Measurements from ENCODE around the gene ATP6V1E1. TPM values are rescaled to one million over a fixed set of nuclear protein-coding genes. Genes with fewer than 3 reads are reported as not detected.
"Not testable (repeated sequence)": the region's sequence is repeated elsewhere in the genome, so short reads cannot be mapped to it uniquely, and the experiment has no call there.

ATP6V1E1 gene
- total and polyA plus RNA-seq, 2 donors (not counting 1 experiment from before 2014, with no cell fraction given) = 51.3 to 82.6 TPM

- Histone ChIP-seq H3K4me1 (ENCODE audit: control insufficient read depth in 2 of 2, insufficient read depth in 2 of 2, low read length in 2 of 2) (peaks cover 0 to 5% of the 10 kb centered on the region in 2 donors), H3K9ac (ENCODE audit: low read length) (no peak overlapping the region), H3K9me3 (ENCODE audit: control extremely low read depth in 1 of 3, control insufficient read depth in 2 of 3, insufficient read depth in 1 of 3, low read length in 2 of 3) (peaks cover 0 to 4% (median 0%) of the 10 kb centered on the region in 3 donors), H2AFZ (ENCODE audit: insufficient read depth, low read depth, low read length, poor library complexity, severe bottlenecking) (no peak overlapping the region), H3K36me3 (replicated peaks in 1 of 2; ENCODE audit: control extremely low read depth in 1 of 2, control insufficient read depth in 1 of 2, extremely low read depth in 1 of 2, insufficient read depth in 2 of 2, low read length in 1 of 2) (peaks cover 4 to 14% of the 10 kb centered on the region in 2 experiments), H3K27ac (ENCODE audit: low read length in 2 of 2) (no peak overlapping the region), H3K79me2 (ENCODE audit: control insufficient read depth, insufficient read depth, low read length) (peaks cover 63% of the 10 kb centered on the region), H4K20me1 (ENCODE audit: control insufficient read depth, insufficient read depth, low read length, poor library complexity, severe bottlenecking) (peaks cover 11% of the 10 kb centered on the region), H3K27me3 (replicated peaks in 1 of 4; ENCODE audit: control extremely low read depth in 1 of 4, control insufficient read depth in 3 of 4, insufficient read depth in 4 of 4, low read length in 3 of 4) (no peaks in the 10 kb centered on the region), H3K4me3 (ENCODE audit: control extremely low read depth in 1 of 5, extremely low read depth in 1 of 5, insufficient read depth in 1 of 5, low read depth in 2 of 5, low read length in 4 of 5) (no peak overlapping the region), H3K4me2 (replicated peaks; ENCODE audit: low read depth, low read length, poor library complexity, severe bottlenecking) (no peak overlapping the region)
- 100% methylated on average over 2 of the region's 7 CpGs for WGBS (ENCODE audit: insufficient coverage)
- DNase-seq (no peak), ATAC-seq (ENCODE audit: low read depth) (no peak)
- Mint-ChIP-seq H3K4me3 (no peak overlapping the region), H3K27ac (no peak overlapping the region), H3K9me3 (ENCODE audit: insufficient read depth) (no peaks in the 10 kb centered on the region), H3K4me1 (peaks cover 22% of the 10 kb centered on the region), H3K27me3 (no peaks in the 10 kb centered on the region)
- intact Hi-C loops (cut with micrococcal nuclease) = no loop called here
- TF ChIP-seq EZH2 (IDR thresholded peaks at IDR 0.05; ENCODE audit: borderline replicate concordance, insufficient read depth, low read depth, low read length, poor library complexity, severe bottlenecking) (no peak), CTCF (IDR thresholded peaks at IDR 0.05) (no peak)
- CTCF ChIA-PET = no interaction called here
- POLR2A ChIA-PET = interaction anchor here (0.7 kb wide), 1 partner anchor 1985 kb away, joined by 5 read pairs; no protein-coding TSS in a partner anchor
Measured at GRCh38 chr22:17674152-17674551, 45.6 kb upstream of the ATP6V1E1 start.

GRCh38 chr22:17672417-17672991 is 44.0 kb upstream of the ATP6V1E1 start:
- H3K4me1 Mint-ChIP-seq = peaks cover 14% of the 10 kb centered on the region
- intact Hi-C loops (cut with micrococcal nuclease) = no loop called here
- 100% methylated on average over 1 of the region's 2 CpGs for WGBS (ENCODE audit: insufficient coverage)
- Histone ChIP-seq H3K4me2 (replicated peaks; ENCODE audit: low read depth, low read length, poor library complexity, severe bottlenecking) (no peak overlapping the region), H3K36me3 (replicated peaks in 1 of 2; ENCODE audit: control extremely low read depth in 1 of 2, control insufficient read depth in 1 of 2, extremely low read depth in 1 of 2, insufficient read depth in 2 of 2, low read length in 1 of 2) (peaks cover 0 to 14% of the 10 kb centered on the region in 2 experiments), H3K4me1 (ENCODE audit: control insufficient read depth in 2 of 2, insufficient read depth in 2 of 2, low read length in 2 of 2) (peaks cover 0 to 5% of the 10 kb centered on the region in 2 donors), H3K27ac (ENCODE audit: low read length in 2 of 2) (no peak overlapping the region), H3K27me3 (replicated peaks in 1 of 4; ENCODE audit: control extremely low read depth in 1 of 4, control insufficient read depth in 3 of 4, insufficient read depth in 4 of 4, low read length in 3 of 4) (no peaks in the 10 kb centered on the region), H3K9me3 (ENCODE audit: control extremely low read depth in 1 of 3, control insufficient read depth in 2 of 3, insufficient read depth in 1 of 3, low read length in 2 of 3) (peaks cover 0 to 6% (median 0%) of the 10 kb centered on the region in 3 donors), H2AFZ (ENCODE audit: insufficient read depth, low read depth, low read length, poor library complexity, severe bottlenecking) (no peak overlapping the region), H3K4me3 (ENCODE audit: control extremely low read depth in 1 of 5, extremely low read depth in 1 of 5, insufficient read depth in 1 of 5, low read depth in 2 of 5, low read length in 4 of 5) (no peak overlapping the region), H4K20me1 (ENCODE audit: control insufficient read depth, insufficient read depth, low read length, poor library complexity, severe bottlenecking) (peaks cover 11% of the 10 kb centered on the region), H3K79me2 (ENCODE audit: control insufficient read depth, insufficient read depth, low read length) (peaks cover 57% of the 10 kb centered on the region), H3K9ac (ENCODE audit: low read length) (no peak overlapping the region)
- H3K4me3 Mint-ChIP-seq = no peak overlapping the region
- TF ChIP-seq CTCF (IDR thresholded peaks at IDR 0.05) = no peak
- TF ChIP-seq EZH2 (IDR thresholded peaks at IDR 0.05; ENCODE audit: borderline replicate concordance, insufficient read depth, low read depth, low read length, poor library complexity, severe bottlenecking) = no peak
- ATAC-seq (ENCODE audit: low read depth) (no peak), DNase-seq (no peak)
- ChIA-PET CTCF (no interaction called here), POLR2A (no interaction called here)
- no peak overlapping the region for H3K27ac Mint-ChIP-seq
- H3K27me3 Mint-ChIP-seq = no peaks in the 10 kb centered on the region
- no peaks in the 10 kb centered on the region for H3K9me3 Mint-ChIP-seq (ENCODE audit: insufficient read depth)

- H3K9me3 Mint-ChIP-seq (ENCODE audit: insufficient read depth); H2AFZ ChIP-seq (ENCODE audit: insufficient read depth, low read depth, low read length, poor library complexity, severe bottlenecking); CTCF ChIA-PET; POLR2A ChIA-PET; intact Hi-C loops (cut with micrococcal nuclease); H3K4me1 ChIP-seq (ENCODE audit: control insufficient read depth in 2 of 2, insufficient read depth in 2 of 2, low read length in 2 of 2); DNase-seq; ATAC-seq (ENCODE audit: low read depth); H3K27ac Mint-ChIP-seq; H3K4me3 ChIP-seq (ENCODE audit: control extremely low read depth in 1 of 5, extremely low read depth in 1 of 5, insufficient read depth in 1 of 5, low read depth in 2 of 5, low read length in 4 of 5); H3K4me3 Mint-ChIP-seq; H3K27ac ChIP-seq (ENCODE audit: low read length in 2 of 2); H3K4me2 ChIP-seq (replicated peaks; ENCODE audit: low read depth, low read length, poor library complexity, severe bottlenecking); H3K9me3 ChIP-seq (ENCODE audit: control extremely low read depth in 1 of 3, control insufficient read depth in 2 of 3, insufficient read depth in 1 of 3, low read length in 2 of 3); H4K20me1 ChIP-seq (ENCODE audit: control insufficient read depth, insufficient read depth, low read length, poor library complexity, severe bottlenecking); H3K9ac ChIP-seq (ENCODE audit: low read length); H3K27me3 ChIP-seq (replicated peaks in 1 of 4; ENCODE audit: control extremely low read depth in 1 of 4, control insufficient read depth in 3 of 4, insufficient read depth in 4 of 4, low read length in 3 of 4); H3K27me3 Mint-ChIP-seq: not testable (repeated sequence)
- Histone ChIP-seq H3K79me2 (ENCODE audit: control insufficient read depth, insufficient read depth, low read length) (peaks cover 66% of the 10 kb centered on the region), H3K36me3 (replicated peaks in 1 of 2; ENCODE audit: control extremely low read depth in 1 of 2, control insufficient read depth in 1 of 2, extremely low read depth in 1 of 2, insufficient read depth in 2 of 2, low read length in 1 of 2) (peaks cover 0 to 17% of the 10 kb centered on the region in 2 experiments)
- H3K4me1 Mint-ChIP-seq = peaks cover 14% of the 10 kb centered on the region
- WGBS (ENCODE audit: insufficient coverage) = 97% methylated on average over 5 of the region's 10 CpGs
Measured at GRCh38 chr22:17671521-17672092, 43.1 kb upstream of the ATP6V1E1 start.
